HCEC 1CT (cell line): Measurements from ENCODE around the gene PAX9.
"Not testable (repeated sequence)": the region's sequence is repeated elsewhere in the genome, so short reads cannot be mapped to it uniquely, and the experiment has no call there.

ENCODE experiments used
- DNase-seq: peaks from one replicate; pipeline ENCODE4 v3.0.0-alpha.2; 2017

The PAX9 gene

GRCh38 chr14:36676236-36676635, 14.6 kb downstream of the PAX9 start:
- no peak for DNase-seq

DNA sequence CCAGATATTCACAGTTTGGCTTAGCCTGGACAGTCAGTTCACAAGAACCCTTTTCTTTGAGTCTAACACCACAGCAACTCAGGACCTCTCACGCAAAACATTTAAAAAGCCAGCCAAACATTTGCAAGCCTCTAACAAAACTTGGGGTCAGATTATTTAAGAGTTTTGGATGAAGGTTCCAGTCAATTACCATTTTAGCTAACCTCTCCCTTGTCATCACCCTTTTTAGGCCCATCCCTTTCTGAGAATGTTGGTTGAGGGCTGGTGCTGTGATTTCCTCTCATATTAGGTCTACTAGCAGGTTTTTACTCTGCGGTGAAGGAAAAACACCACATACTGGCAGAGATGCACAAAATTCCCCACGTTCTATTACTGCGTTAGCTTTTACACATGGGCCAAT, 20.7 kb downstream of the PAX9 start:
- DNase-seq, result no peak

DNA sequence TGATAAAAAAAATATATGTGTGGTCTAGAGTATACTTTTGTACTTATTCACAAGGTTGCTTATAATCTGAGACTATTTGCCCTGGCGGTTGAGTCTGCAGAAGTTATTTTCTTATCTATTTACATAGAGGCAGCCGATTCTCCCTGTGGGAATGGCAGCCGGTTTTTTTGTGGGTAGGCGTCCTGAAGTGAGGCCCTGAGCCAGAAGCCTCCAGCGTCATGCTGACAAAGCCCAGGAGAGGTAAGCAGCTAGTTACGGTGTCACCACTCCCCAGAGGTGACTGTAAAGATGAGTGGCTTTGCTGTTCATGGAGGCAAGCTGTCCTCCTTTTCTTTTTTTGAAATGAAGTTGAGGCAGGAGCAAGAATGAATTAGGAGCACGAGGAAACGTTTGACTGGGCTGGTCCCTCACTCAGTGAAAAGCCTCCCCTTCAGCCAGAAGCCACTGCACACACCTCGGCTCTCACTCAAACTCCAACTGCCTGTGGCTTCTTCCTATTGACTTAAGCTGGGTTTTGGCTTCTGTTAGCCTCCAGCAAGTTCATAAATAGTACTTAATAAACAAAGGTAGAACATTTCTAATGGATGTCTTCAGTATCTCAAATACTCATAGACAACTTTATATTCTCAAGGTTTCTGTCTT, 21.5 kb downstream of the PAX9 start:
- DNase-seq, result no peak

- DNase-seq, result no peak
These were observed 23.3 kb downstream of the PAX9 start for GRCh38 chr14:36684946-36685345.

- DNase-seq, result peak; percentile 55
These were observed 28.8 kb downstream of the PAX9 start for GRCh38 chr14:36690311-36691040.

GRCh38 chr14:36699420-36699819, 37.8 kb downstream of the PAX9 start:
- DNase-seq, result not testable (repeated sequence)

DNA sequence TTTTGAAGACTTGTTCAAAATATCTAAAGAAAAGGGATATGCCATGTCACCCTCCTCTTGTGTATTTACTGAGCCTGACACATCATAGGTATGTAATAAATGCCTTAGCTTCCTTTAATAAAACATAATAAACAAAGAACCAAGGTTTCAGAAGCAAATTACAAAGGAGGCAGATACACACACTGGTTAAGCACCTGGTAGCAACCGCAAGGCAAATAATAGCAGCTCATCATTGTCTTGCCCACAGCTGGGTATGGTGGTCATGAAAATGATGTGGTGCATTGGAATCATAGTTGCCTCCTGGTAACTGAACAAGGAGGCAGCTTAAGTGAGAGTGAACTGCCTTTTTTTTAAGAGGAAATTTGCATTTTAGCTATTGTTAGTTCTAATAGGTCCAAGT, 39.0 kb downstream of the PAX9 start:
- DNase-seq, result no peak

GRCh38 chr14:36701132-36701531, 39.5 kb downstream of the PAX9 start:
- DNase-seq, result no peak

- peak; percentile 68 for DNase-seq
These were observed 40.8 kb downstream of the PAX9 start for GRCh38 chr14:36702474-36702873.

DNA sequence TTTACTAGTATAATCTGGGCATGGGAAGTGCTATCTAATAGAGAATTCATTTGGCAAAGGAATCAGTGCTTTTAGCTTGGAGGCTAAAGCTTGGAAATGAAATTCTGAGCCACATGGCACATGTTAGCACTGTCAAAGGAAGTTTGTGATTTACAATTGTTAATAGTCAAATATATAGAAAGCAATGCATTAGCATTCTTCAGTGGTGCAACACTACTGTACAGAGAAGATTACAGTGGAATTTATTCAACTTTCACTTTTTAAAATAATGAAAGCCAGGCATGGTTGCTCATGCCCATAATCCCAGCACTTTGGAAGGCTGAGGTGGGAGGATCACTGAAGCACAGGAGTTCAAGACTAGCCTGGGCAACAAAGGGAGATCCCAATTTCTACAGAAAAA, 45.9 kb downstream of the PAX9 start:
- DNase-seq, result no peak

GRCh38 chr14:36713960-36714703, 52.5 kb downstream of the PAX9 start:
- DNase-seq, result no peak

DNA sequence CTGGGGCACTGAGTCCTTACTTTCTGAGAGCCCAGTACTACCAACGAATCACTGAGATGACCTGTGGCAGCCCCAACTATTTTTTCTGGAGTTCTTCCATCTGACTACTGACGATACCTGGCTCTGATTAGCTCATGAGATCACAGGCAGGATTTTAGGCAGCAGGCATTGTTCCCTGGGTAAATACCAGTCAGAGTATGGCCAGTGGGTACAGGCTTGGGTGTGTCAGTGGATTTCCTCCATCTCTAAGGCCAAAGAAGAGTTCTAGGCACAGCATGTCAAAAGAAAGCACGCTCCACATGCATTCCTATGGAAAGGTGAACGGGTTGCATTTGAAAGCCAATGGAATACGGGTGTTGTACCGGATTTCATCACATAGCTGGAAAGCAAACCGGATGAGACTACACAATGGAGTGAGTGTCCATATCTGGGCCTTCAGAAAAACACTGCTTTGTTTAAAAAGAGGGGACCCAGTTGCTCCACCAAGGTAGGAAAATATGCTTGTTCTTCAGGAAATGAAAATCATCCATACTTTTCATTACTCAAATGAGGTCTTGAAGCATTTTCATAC, 55.0 kb downstream of the PAX9 start:
- DNase-seq, result no peak

DNA sequence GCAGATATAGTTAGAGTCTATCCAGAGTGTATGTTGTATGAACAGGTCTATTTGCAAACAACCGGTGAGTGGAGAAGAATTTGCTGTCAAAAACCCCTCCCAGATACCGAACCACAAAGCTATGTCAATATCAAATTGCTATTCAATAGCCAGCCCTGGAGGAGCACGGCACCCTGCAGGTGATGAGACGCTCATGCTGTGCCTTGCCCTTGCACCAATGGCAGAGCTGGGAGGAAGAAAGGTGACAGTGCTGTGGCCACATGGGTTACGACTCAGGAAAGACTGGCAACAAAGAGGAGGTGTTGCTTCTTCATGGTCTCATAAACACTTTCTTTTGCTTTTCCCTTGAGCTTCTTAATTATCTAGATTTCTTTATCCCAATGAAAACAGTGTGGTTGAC, 55.7 kb downstream of the PAX9 start:
- no peak for DNase-seq

DNA sequence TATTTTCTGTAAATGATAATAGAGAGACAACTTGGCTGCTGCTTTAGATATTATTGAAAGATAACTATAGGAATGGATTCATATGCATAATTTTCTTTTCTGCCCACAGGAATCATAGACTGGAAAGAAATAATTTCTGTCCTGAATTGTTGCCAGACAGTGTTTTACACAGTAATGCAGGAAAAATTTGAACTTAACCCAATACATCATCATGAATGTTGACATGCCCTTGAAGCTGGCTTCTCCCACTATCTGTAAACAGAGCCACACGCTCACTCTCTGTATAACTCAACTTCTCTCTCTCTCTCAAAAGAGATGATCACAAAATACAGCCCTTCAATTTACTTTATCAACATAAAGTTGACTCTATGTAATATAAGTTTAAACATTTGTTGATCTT, 56.6 kb downstream of the PAX9 start:
- DNase-seq, result peak; percentile 16

- DNase-seq, result no peak
These were observed 58.2 kb downstream of the PAX9 start for GRCh38 chr14:36719823-36720222.

DNA sequence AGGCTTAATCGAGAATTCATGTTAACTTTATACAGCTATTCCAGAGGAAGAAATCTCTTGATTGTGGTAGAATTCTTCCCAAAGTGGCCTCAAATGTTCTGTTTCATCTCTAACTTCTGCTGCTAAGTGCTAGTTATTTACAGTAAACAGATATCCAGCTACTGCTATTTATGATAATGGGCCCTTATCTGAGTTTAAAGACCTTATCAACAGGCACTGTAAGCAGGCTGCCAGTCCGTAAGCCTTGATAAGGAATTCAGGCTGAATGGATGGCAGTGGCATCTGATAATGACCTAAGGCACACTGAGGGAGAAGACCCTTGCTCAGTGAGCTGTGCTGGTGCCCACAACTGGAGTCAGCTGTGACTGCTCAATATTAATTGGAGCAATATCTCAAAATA, 59.0 kb downstream of the PAX9 start:
- no peak for DNase-seq

DNA sequence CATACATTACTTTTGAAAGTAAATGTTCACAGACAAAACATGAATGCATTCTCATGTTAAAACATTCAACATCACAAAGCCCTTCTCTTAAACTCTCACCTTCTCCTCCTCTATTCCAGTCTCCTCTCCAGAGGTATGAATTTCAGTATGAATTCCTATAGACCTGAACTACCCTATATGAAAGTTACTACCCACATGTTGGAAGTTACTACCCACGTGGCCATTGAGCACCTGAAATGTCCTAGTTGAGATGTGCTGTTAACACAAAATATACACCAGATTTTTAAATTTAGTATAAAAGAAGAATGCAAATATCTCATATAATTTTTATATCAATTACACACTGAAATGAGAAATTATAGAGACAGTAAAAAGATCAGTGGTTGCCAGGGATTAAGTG, 60.2 kb downstream of the PAX9 start:
- DNase-seq, result no peak

DNA sequence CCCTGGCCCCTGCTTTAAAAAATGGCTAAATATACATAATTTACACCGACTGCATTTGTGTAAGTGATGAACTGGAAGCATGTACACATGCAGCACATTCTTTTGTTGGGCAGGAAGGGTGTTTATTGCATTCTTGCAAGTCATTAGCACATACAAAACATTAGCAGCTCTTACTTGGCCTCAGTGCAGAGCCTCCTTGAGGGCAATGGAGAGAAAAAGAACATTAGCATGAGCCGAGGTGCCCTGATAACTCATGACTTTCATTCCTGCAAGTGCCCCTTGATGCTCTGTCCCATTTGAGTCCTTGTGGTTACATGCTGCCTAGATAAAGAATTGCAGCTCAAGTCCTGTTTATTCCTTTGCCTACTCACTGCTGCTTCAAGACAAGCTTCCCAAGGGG, 61.9 kb downstream of the PAX9 start:
- DNase-seq, result no peak

DNA sequence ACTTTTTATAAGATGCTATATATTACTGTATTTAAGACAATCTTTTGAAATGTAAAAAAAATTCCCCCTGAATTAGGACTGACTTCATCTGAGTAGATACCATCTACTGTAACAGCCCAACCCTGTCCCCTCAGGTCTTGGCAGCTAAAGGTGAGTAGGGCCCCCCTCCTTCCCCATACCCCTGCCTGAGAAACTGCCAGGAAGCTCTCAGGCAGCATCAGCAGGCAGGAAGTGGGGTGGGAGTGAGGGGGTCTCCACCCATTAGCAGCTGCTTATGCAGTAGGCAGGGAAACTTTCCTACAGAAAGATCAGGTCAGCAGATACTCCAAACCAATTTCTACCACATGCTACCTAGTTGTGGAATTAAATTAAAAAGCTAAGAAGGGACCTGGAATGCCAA, 62.5 kb downstream of the PAX9 start:
- no peak for DNase-seq

DNA sequence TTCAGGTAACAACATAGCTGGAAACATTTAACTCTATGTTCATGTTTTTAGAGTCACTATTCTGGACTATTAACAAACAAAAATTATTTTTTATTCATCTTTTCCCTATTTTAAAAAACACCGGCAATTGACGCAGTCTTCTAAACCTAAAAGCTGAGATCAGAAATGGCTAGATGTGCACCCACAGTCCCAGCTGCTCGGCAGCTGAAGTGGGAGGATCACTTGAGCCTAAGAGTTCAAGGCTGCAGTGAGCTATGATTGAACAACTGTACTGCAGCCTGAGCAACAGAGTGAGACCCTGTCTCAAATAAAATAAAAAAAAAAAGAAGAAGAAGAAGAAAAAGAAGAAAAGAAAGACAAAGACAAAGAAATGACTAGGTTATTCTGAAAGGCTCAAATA, 64.5 kb downstream of the PAX9 start:
- no peak for DNase-seq
